ENCODE data around the gene CCT6B.

- TF ChIP-seq, protein P1, sequence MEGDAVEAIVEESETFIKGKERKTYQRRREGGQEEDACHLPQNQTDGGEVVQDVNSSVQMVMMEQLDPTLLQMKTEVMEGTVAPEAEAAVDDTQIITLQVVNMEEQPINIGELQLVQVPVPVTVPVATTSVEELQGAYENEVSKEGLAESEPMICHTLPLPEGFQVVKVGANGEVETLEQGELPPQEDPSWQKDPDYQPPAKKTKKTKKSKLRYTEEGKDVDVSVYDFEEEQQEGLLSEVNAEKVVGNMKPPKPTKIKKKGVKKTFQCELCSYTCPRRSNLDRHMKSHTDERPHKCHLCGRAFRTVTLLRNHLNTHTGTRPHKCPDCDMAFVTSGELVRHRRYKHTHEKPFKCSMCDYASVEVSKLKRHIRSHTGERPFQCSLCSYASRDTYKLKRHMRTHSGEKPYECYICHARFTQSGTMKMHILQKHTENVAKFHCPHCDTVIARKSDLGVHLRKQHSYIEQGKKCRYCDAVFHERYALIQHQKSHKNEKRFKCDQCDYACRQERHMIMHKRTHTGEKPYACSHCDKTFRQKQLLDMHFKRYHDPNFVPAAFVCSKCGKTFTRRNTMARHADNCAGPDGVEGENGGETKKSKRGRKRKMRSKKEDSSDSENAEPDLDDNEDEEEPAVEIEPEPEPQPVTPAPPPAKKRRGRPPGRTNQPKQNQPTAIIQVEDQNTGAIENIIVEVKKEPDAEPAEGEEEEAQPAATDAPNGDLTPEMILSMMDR (IDR thresholded peaks at IDR 0.05; ENCODE audit: poor library complexity, severe bottlenecking), result no peak
- TF ChIP-seq, protein P2, sequence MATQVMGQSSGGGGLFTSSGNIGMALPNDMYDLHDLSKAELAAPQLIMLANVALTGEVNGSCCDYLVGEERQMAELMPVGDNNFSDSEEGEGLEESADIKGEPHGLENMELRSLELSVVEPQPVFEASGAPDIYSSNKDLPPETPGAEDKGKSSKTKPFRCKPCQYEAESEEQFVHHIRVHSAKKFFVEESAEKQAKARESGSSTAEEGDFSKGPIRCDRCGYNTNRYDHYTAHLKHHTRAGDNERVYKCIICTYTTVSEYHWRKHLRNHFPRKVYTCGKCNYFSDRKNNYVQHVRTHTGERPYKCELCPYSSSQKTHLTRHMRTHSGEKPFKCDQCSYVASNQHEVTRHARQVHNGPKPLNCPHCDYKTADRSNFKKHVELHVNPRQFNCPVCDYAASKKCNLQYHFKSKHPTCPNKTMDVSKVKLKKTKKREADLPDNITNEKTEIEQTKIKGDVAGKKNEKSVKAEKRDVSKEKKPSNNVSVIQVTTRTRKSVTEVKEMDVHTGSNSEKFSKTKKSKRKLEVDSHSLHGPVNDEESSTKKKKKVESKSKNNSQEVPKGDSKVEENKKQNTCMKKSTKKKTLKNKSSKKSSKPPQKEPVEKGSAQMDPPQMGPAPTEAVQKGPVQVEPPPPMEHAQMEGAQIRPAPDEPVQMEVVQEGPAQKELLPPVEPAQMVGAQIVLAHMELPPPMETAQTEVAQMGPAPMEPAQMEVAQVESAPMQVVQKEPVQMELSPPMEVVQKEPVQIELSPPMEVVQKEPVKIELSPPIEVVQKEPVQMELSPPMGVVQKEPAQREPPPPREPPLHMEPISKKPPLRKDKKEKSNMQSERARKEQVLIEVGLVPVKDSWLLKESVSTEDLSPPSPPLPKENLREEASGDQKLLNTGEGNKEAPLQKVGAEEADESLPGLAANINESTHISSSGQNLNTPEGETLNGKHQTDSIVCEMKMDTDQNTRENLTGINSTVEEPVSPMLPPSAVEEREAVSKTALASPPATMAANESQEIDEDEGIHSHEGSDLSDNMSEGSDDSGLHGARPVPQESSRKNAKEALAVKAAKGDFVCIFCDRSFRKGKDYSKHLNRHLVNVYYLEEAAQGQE (IDR thresholded peaks at IDR 0.05; ENCODE audit: borderline replicate concordance), result no peak
- no peak for TF ChIP-seq MXI1 (conservative IDR thresholded peaks at IDR 0.05; ENCODE audit: poor library complexity, severe bottlenecking)
These were observed 28.2 kb upstream of the CCT6B start for GRCh38 chr17:34989473-34989872.
